Lung (tissue), 12 donors: ENCODE measurements around the gene IFITM10. TPM values are rescaled to one million over a fixed set of nuclear protein-coding genes. Genes with fewer than 3 reads are reported as not detected.

ENCODE experiments used
- ATAC-seq: fragments of 200-7000 bp; cut with Tn5 transposase; one replicate; pipeline ENCODE4 v1.9.1; 2020; ENCODE audit warnings: moderate number of reproducible peaks; ENCODE audit not compliant: insufficient read depth, low FRiP score
- DNase-seq, 3 donors: peaks; one replicate each; pipeline ENCODE4 v3.0.0-alpha.2; 2013 to 2017
- H3K27ac ChIP-seq, 2 donors: one replicate each; pipeline ENCODE4 v1.5.1; 2013; ENCODE audit warnings: mild to moderate bottlenecking in 2 of 2, moderate library complexity in 2 of 2, control low read depth in 1 of 2, inconsistent platforms in 1 of 2, low read depth in 1 of 2, low read length in 1 of 2
- H3K27me3 ChIP-seq, 3 donors: one replicate each; pipeline ENCODE4 v1.5.1; 2013; ENCODE audit warnings: low read length in 2 of 3; ENCODE audit not compliant: control insufficient read depth in 3 of 3, insufficient read depth in 3 of 3
- H3K36me3 ChIP-seq, 4 donors: one replicate each; pipeline ENCODE4 v1.5.1; 2013; ENCODE audit warnings: low read length in 4 of 4, mild to moderate bottlenecking in 1 of 4, moderate library complexity in 1 of 4; ENCODE audit not compliant: control insufficient read depth in 4 of 4, insufficient read depth in 4 of 4
- H3K4me1 ChIP-seq, 5 donors: one replicate each; pipeline ENCODE4 v1.5.1; 2013; ENCODE audit warnings: low read length in 5 of 5, mild to moderate bottlenecking in 2 of 5, moderate library complexity in 1 of 5; ENCODE audit not compliant: control insufficient read depth in 5 of 5, insufficient read depth in 5 of 5
- H3K4me3 ChIP-seq: one replicate; pipeline ENCODE4 v1.5.1; 2013; ENCODE audit warnings: mild to moderate bottlenecking, control low read depth, moderate library complexity
- H3K9ac ChIP-seq, 2 donors: one replicate each; pipeline ENCODE4 v1.5.1; 2013; ENCODE audit warnings: low read length in 2 of 2, control low read depth in 1 of 2; ENCODE audit not compliant: insufficient read depth in 1 of 2
- H3K9me3 ChIP-seq, 4 donors: one replicate each; pipeline ENCODE4 v1.5.1; 2013; ENCODE audit warnings: low read length in 3 of 4, mild to moderate bottlenecking in 1 of 4, moderate library complexity in 1 of 4; ENCODE audit not compliant: control insufficient read depth in 4 of 4, insufficient read depth in 3 of 4
- CTCF ChIP-seq: IDR thresholded peaks from 2 replicates; pipeline ENCODE4 v1.5.1; 2012; ENCODE audit warnings: mild to moderate bottlenecking; ENCODE audit errors: control extremely low read depth, extremely low read depth
- WGBS, 2 donors: extraction: QIAGEN DNeasy Blood & Tissue Kit; methylation state at CpG; one replicate each; pipeline ENCODE4 v1.1.7; 2013; 5-methylcytosine and 5-hydroxymethylcytosine counted together
- polyA plus RNA-seq, 2 donors: library from polyadenylated mRNA; stranded (reverse); fragments of 200-250 nt; gene quantifications; one replicate each; pipeline ENCODE4 v1.2.1, GENCODE V29; 2013
- total RNA-seq, 2 donors: library from RNA; depleted of rRNA in 1 of 2; stranded (reverse); fragments of >200 nt in 1 of 2; gene quantifications; one replicate each; pipeline ENCODE4 v1.2.1, GENCODE V29; 2014 to 2021
- donor health status: control.
- donor health status: control.
- donor health status: Bipolar disorder and iron deficiency.
- donor health status: healthy.
- donor health status: DM: yes; HTN: yes; CAD: no.

Gene IFITM10
- total and polyA plus RNA-seq, 4 donors: 0.40 to 18.8 (median 2.7) TPM

GRCh38 chr11:1729692-1730011 is 20.7 kb downstream of the IFITM10 start:
- TF ChIP-seq CTCF: no peak
- DNase-seq (no peak), ATAC-seq (no peak)
- no peak overlapping the region for H3K27ac ChIP-seq
- WGBS, 2 donors: 72 to 77% methylated on average over 9 of the region's 9 CpGs
- H3K36me3 ChIP-seq: no peaks in the 10 kb centered on the region
- peaks cover 0 to 46% (median 18%) of the 10 kb centered on the region in 3 donors for H3K27me3 ChIP-seq
- H3K4me3 ChIP-seq: no peak overlapping the region
- peaks cover 0 to 7% (median 0%) of the 10 kb centered on the region in 4 donors for H3K9me3 ChIP-seq
- no peaks in the 10 kb centered on the region for H3K4me1 ChIP-seq
- H3K9ac ChIP-seq: no peak overlapping the region

- H3K27me3 ChIP-seq: peaks cover 0 to 46% (median 18%) of the 10 kb centered on the region in 3 donors
- DNase-seq (no peak), ATAC-seq (no peak)
- no peak overlapping the region for H3K4me3 ChIP-seq
- no peak for TF ChIP-seq CTCF
- no peak overlapping the region for H3K9ac ChIP-seq
- no peaks in the 10 kb centered on the region for H3K36me3 ChIP-seq
- H3K4me1 ChIP-seq: no peaks in the 10 kb centered on the region
- 57 to 67% methylated on average over 25 of the region's 25 CpGs for WGBS, 2 donors
- H3K27ac ChIP-seq: no peak overlapping the region
- H3K9me3 ChIP-seq: peaks cover 0 to 7% (median 0%) of the 10 kb centered on the region in 4 donors
Observed at GRCh38 chr11:1728931-1729691, 21.3 kb downstream of the IFITM10 start.

DNA sequence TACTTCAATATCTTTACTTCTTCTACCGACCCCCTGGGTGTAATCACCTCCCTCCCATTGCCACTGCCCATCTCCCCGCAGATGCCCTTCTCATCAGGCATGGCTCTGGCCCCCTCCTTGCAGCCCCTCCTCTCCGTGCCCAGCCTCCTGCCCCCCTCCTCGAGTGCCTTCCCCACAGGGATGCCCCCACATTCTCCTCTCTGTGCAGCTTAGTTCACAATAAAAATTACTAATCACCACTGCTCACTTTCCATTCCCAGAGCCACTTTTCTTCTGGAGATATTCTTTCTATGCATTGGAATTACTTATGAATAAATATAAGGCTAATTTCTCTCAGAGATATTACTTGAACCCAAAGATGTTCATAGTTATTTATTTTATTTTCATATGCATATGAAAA is 22.1 kb downstream of the IFITM10 start:
- DNase-seq (no peak), ATAC-seq (no peak)
- no peak overlapping the region for H3K4me3 ChIP-seq
- H3K9me3 ChIP-seq: peaks cover 0 to 7% (median 0%) of the 10 kb centered on the region in 4 donors
- H3K27ac ChIP-seq: no peak overlapping the region
- WGBS, 2 donors: 60 to 75% methylated on average over 4 of the region's 4 CpGs
- H3K27me3 ChIP-seq: peaks cover 0 to 46% (median 18%) of the 10 kb centered on the region in 3 donors
- no peak overlapping the region for H3K9ac ChIP-seq
- H3K4me1 ChIP-seq: no peaks in the 10 kb centered on the region
- no peak for TF ChIP-seq CTCF
- no peaks in the 10 kb centered on the region for H3K36me3 ChIP-seq
